C4-2B (cell line): ENCODE results near the gene BSN.

Experiments
- H3K27ac ChIP-seq: fragments of 450-650 bp; 2 replicates; pipeline ENCODE4 v1.5.1; 2017
- ZFX ChIP-seq: fragments of 450-650 bp; IDR thresholded peaks from 2 replicates; pipeline ENCODE4 v1.6.1; 2017
- TF ChIP-seq, protein P1 (sequence below): fragments of 450-650 bp; conservative IDR thresholded peaks from 2 replicates; pipeline ENCODE4 v1.5.1; 2017; ENCODE audit warnings: mild to moderate bottlenecking

Gene BSN

DNA sequence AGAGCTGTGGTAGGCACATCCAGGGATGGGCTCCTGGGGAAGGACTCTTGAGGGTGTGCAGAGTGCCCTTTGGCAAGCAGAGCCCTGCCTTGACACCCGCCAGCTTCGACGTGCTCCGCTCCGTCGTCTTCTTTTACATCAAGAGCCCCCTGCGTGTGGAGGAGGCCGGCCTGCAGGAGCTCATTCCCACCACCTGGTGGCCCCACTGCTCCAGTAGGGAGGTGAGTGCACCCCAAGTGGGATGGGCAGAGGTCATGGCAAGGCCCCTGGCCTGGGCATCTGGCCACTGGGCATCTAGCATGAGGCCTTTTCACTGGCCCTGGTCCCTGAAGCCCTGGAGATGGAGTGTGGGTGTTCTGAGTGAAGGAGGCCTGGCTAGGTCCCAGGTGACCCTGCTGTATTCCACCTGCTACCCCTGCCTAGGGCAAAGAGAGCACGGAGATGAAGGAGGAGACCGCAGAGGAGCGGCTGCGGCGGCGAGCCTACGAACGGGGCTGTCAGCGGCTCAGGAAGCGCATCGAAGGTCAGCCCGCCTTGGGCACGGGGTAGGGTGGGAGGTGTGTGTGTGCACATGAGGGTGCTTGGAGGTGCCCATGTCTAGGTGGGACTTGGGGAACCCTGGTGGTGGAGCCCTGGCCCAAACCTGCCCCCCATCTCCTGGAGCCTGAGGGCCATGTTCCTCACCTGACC, 147.3 kb downstream of the BSN start:
- TF ChIP-seq ZFX: no peak
- TF ChIP-seq, protein P1, sequence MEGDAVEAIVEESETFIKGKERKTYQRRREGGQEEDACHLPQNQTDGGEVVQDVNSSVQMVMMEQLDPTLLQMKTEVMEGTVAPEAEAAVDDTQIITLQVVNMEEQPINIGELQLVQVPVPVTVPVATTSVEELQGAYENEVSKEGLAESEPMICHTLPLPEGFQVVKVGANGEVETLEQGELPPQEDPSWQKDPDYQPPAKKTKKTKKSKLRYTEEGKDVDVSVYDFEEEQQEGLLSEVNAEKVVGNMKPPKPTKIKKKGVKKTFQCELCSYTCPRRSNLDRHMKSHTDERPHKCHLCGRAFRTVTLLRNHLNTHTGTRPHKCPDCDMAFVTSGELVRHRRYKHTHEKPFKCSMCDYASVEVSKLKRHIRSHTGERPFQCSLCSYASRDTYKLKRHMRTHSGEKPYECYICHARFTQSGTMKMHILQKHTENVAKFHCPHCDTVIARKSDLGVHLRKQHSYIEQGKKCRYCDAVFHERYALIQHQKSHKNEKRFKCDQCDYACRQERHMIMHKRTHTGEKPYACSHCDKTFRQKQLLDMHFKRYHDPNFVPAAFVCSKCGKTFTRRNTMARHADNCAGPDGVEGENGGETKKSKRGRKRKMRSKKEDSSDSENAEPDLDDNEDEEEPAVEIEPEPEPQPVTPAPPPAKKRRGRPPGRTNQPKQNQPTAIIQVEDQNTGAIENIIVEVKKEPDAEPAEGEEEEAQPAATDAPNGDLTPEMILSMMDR: peak; percentile 39
- no peak overlapping the region for H3K27ac ChIP-seq

DNA sequence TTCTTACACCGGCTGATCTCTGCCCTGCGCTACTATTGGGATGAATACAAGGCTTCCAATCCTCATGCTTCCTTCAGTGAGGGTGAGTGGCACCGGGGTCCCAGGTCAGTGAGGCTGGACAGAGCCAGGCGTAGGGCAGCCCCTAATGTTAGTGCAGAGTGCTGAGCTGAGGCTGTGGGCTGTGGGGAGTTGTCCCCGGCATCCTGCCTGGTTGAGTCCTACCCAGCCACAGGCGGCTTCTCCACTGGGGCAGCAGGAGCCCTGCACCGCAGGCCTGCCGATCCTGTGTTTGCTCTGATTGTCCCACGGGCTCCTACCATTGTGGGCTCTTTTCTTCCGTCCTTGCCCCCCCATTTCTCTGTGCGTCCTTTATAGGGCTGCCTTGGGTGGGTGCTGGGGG, 148.4 kb downstream of the BSN start:
- no peak for TF ChIP-seq ZFX
- TF ChIP-seq, protein P1: no peak
- H3K27ac ChIP-seq: no peak overlapping the region

DNA sequence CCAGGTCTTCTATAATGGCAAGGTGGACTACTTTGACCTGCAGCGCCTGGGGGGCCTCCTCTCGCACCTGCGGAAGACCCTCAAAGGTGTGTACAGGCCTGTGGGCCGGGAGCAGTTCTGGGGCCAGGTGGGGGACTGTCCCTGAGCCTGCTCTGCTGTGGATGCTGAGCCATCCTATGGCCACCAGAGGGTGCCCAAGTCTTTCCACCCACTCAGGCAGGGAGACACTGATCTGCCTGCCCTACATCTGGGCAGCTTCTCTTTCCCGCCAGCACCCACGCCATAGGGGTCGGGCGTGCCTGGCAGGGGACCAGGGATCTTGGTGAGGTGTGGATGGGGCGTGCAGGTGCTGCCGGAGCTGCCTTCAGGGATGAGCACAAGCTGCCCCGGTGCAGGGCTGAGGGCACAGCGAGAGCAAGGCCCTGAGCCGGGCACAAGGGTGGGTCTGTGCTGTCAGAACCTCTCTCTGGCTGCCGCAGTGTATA, 149.2 kb downstream of the BSN start:
- TF ChIP-seq, protein P1: peak; percentile 88
- TF ChIP-seq ZFX: no peak
- no peak overlapping the region for H3K27ac ChIP-seq

DNA sequence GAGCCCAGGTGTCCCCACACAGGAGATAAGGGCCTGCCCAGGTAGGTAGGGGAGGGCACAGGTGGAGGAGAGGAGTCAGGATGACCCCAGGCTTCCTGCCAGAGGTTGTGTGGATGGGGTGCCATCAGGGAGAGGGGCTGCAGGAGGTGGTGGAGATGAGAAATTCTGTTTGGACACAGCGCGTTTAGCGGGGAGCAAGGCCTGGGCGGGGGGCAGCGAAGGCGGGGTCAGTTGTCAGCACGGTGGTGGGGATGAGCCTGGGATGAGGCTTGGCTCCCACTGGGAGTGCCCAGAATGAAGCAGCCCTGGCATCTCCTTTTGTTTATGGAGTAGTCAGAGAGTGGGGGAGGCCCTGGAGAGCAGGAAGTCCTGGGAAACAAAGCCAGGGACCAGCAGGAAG, 149.7 kb downstream of the BSN start:
- H3K27ac ChIP-seq: no peak overlapping the region
- no peak for TF ChIP-seq ZFX
- TF ChIP-seq, protein P1: no peak

DNA sequence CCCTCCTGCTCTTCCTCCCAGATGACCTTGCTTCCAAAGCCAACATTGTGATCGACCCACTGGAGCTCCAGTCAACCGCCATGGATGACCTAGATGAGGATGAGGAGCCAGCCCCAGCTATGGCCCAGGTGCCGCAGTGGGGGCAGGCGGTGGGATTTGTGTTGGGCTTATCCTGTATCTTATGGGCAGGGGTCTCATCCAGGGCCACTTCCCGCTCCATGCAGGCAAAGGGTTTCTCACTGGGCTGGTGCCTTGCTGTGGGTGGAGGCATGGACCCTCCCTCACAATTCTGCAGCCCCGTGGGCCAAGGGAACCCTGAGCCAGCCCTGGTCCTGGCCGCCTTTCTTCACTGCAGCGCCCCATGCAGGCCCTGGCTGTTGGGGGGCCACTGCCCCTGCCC, 150.4 kb downstream of the BSN start:
- TF ChIP-seq ZFX: no peak
- TF ChIP-seq, protein P1: no peak
- H3K27ac ChIP-seq: no peak overlapping the region

DNA sequence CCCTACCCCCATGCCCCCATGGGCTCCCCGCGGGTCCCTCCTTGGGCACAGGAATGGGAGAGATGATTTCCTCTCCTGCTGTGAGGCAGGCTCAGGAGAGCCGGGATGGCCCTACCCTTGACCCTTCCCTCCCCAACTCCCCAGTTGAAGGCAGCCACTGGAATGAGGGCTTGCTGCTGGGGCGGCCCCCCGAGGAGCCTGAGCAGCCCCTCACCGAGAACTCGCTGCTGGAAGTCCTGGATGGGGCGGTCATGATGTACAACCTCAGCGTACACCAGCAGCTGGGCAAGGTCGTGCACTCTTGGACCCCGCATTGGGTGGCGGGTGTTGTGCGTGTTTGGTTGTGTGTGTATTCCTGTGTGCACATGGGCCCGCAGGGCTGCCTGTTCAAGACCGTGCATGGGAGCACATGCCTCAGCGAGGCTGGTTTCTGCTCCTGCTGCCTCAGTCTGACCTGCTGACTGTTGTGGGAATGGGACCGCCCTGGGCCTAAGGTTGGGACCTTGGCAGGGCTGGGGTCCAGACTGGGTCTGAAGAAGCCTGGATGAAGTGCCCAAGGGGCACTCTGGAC, 151.2 kb downstream of the BSN start:
- no peak overlapping the region for H3K27ac ChIP-seq
- TF ChIP-seq, protein P1: no peak
- no peak for TF ChIP-seq ZFX

DNA sequence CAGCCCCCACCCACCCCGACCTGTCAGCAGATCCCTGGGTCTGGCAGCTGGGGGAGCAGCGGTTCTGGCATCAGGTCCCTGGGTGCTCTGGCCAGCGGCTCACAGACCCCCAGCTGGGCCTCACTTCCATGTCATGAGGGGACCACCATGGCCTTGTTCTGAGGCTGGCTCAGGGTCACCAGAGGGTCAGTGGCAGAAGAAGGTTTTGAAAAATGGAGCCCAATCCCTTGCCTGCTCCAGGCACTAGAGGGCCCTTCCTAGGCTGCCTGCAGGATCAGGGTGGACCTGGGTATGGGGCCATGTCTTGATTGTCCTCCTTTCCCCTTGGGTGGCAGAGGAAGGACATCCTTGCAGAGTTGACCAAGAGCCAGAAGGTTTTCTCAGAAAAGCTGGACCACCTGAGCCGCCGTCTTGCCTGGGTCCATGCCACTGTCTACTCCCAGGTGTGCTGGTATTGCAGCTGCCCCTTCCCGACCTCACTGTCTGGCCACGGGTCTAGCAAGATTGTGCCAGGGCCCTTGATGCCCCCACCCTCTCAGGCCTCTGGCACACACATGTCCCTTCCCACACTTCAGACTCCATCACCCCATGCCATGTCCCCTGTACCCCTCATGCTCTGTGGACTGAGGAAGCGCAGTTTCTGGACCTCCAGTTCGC, 152.3 kb downstream of the BSN start:
- no peak for TF ChIP-seq ZFX
- TF ChIP-seq, protein P1: no peak
- H3K27ac ChIP-seq: no peak overlapping the region
